DMS114 treated with DMSO at 0.1 percent for 48 hours (cell line): Measurements from ENCODE around the gene CNTN2.

Source experiments
- DNase-seq: peaks from one replicate; lab custom pipeline; 2025; ENCODE audit not compliant: unreplicated experiment; lab: John Stamatoyannopoulos, UW

Gene CNTN2, protein sequence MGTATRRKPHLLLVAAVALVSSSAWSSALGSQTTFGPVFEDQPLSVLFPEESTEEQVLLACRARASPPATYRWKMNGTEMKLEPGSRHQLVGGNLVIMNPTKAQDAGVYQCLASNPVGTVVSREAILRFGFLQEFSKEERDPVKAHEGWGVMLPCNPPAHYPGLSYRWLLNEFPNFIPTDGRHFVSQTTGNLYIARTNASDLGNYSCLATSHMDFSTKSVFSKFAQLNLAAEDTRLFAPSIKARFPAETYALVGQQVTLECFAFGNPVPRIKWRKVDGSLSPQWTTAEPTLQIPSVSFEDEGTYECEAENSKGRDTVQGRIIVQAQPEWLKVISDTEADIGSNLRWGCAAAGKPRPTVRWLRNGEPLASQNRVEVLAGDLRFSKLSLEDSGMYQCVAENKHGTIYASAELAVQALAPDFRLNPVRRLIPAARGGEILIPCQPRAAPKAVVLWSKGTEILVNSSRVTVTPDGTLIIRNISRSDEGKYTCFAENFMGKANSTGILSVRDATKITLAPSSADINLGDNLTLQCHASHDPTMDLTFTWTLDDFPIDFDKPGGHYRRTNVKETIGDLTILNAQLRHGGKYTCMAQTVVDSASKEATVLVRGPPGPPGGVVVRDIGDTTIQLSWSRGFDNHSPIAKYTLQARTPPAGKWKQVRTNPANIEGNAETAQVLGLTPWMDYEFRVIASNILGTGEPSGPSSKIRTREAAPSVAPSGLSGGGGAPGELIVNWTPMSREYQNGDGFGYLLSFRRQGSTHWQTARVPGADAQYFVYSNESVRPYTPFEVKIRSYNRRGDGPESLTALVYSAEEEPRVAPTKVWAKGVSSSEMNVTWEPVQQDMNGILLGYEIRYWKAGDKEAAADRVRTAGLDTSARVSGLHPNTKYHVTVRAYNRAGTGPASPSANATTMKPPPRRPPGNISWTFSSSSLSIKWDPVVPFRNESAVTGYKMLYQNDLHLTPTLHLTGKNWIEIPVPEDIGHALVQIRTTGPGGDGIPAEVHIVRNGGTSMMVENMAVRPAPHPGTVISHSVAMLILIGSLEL

DNA sequence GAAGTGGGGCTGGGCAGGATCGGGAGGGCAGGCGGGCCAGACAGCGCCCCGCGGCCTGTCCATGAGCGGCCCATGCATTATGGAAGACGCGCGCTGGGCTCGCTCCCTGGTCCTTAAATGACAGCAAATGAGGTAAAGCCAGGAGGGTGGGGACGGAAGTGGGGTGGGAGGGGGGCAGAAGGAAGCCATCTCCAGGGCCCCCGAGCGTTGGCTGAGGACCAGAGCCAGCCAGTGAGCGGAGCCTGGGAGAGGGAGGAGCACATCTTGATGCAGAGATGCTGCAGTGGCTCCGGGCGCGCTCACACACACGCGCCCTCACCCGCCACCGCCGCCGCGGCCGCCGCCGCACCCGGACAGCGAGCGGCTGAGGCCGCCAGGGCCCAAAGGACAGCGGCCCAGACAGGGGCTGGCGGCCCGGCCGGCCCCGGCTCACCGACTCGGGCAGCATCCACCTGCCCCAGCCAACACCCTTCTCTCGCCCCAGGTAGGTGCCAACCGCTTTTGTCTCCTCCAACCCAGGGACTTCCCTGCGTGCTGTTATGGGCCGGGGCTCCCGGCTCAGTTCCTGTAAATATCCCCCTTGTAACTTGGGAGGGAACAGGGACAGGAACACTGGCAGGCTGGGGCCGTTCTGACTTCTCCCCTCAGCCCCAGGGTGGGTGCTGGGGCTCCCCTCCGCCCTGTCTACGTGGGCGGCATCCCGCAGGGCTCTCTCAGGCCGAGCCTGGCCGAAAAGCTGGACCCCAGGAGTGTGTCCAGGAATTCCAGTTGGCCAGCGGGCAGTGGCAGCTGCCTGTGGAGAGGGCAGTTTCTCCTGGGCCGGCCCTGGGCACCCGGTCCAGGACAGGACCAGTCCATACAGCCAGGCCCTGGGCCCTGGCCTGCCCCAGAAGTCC, at the start of gene CNTN2:
Gene CNTN2, plus strand, starts transcription at position 302 of the 896 bp plus-strand sequence. CDS start 9,974 bp downstream, outside the sequence.
- no peak for DNase-seq

DNA sequence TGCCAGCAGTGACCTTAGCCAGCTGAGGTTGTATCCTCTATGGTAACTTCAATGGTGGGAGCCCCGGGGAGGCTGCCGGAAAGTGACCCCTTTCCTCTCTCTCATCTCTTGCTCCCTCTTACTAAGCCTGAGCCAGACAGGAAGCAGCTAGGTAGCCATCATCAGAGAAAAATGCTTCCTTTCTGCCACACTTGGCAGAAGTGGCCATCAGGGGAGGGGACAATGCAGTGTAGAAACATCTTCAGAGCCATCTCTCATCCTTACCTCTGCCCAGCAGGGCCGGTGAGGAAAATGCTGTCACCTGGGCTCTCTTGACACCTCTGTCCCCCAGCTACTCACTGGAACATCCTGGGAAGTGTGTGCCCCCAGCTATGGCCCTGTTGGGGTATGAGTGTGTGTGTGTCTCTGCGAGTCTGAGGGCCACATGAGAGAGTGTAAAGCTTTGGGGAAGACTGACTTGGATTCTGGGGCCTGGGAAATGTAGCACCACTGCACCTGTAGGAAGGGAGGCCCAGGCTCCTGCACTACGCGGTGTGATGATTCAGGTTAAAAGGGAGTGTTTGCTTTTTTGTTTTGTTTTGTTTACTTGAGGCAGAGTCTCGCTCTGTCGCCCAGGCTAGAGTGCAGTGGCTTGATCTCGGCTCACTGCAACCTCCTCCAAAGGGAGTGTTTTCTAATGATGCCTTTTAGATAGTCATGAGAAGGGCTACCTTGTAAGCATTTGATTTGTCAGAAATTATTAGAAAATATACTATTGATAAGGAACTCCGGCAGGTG, 48.7 kb upstream of the CNTN2 start:
- no peak for DNase-seq

DNA sequence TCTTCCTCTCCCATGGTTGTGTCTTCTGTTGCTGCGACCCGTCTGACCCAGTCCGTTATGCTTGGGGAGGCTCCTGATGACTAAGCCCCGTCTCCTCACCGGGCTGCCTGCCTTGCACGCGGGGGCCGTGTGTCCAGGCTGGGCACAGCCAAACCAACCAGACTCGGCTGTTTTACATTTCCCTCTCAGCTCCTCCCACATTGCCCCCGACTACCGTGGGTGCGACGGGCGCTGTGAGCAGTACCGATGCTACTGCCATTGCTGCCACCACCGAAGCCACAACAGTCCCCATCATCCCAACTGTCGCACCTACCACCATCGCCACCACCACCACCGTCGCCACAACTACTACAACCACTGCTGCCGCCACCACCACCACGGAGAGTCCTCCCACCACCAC, 46.0 kb upstream of the CNTN2 start:
- no peak for DNase-seq

DNA sequence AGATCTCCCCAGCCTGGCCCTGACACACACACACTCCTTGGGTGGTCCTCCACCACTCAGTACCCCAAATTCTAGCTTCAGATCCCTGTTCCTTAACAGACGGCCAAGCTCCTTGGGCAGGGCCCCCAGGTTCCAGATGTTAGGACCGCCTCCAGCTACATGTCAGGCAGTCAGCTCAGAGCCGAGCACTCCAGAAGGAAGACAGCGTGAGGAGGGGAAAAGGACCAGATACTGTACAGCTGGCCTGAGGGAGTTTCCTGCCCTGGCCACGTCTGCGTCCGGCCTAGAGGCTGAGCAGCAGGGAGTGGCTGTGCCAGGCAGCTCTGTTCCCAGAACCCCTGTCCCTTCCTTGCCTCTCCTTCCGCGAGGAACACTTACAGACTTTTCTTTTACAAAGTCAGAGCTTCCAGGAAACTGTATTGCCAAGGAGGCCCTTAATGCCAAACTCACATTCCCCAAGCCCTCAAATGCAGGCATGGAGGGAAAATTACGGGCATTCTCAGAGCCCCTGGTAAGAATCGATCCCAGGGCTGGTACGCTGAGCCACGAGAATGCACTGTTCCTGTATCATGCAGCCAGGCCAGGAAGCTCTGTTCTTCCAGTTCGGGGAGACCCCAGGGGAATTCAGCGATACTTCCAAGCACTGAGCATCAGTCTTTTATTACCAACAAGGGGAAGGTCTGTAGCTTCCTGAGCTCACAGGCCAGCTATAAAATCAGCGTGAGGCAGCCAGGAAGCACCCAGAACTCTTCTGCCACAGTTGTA, 45.2 kb upstream of the CNTN2 start:
- no peak for DNase-seq

DNA sequence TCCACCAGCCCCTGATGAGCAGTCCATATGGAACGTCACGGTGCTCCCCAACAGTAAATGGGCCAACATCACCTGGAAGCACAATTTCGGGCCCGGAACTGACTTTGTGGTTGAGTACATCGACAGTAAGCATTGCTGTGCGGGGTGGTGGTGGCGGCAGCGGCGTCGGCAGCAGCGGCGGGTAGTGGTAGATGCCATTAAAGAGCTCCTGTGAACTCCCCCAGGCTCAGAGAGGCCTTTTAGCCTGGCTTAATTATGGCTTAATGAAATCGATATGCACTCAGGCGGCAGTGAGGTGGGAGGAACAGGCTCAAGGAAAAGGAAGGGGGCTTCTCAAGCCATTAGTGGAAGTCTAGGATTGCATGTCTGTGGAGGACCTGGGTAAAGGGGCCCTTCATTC, 41.9 kb upstream of the CNTN2 start:
- no peak for DNase-seq

DNA sequence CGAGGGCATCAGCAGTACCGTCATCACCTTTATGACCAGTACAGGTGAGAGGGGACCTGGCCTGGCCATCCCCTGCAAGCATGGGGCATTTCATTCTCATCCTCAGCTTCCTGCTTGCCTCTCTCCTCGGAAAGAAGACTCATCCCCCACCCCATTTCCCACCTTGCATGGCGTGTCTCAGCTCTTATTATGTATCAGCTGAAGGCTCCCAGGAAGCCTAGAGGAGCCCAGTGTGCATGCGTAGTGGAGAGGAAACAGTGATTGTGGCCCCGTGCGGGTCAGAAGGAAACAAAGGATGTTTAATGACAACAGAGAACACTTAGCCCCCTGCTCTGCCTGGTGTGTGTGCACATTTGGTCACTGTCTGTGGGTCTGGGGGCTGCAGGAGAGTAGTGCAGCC, 40.3 kb upstream of the CNTN2 start:
- no peak for DNase-seq

DNA sequence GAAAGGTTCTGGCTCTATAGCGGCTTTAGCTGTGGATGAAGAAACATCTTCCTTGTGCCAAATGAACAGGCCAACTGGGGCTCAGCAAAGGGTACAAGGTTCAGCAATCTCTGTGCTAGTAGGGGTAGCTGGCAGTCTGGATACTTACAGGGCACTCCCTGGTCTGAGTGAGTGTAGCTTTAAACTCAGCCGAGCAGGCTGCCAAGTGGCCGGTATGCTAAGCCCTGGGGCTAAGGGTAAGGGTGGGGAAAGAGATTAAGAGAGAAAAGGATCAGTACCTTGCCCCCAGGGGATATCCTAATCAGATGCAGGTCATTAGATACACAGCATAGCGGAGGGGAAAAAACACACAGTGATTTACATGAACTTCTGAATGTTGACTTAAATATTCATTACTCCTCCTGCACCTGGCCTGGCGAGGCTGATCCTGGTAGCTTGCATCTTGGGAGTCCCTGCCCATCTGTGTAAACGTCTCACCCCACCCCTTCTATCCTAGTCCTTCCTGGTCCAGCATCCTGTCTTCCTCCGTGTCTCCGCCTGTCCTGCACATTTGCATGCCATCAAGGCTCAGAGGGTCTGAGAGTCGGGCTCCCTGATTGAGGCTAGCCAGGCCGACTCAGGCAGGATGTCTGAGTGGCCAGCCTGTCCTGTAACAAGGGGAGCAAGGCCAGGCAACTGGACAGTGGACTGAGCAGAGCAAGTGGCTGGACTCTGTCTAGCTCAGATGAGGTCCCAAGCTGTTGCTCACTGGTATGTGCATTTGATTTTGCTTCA, 39.5 kb upstream of the CNTN2 start:
- DNase-seq, result no peak

DNA sequence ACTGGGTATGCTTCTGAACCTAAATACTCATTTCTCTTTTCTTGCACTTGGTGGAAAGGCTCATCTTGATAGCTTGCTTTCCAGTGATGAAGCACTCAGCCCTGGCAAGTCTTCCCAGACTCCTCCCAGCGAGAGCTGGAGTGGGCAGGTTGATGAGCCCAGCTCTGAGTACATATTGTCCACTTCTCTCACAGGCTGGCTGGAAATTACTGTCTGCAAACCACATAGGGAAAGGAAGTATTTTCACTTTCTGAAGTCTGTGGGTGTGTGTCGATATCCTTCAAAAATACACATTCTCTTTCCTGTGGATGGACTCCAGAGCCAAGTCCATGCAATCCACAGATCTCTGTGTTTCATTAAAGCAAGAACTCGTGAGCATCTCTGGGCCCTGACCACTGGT, 38.7 kb upstream of the CNTN2 start:
- no peak for DNase-seq

DNA sequence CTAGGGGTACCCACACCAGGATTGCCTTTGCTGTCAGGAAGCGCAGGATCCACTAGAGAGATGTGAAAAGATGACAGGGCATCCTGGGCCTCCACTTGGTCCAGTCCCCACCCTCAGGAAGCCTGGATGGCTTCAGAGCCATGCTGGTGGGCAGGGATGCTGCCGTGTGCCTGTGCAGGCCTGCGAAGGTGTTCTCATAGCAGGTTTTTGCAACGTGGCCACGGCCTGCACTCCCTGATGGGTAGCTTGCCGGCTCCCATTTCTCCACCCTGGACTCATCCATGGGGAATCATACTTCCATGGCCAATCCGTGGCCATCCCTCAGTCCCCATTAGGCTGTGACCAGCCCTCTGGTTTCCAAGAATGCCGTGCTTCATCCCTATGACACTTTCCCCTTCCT, 34.1 kb upstream of the CNTN2 start:
- DNase-seq, result no peak

DNA sequence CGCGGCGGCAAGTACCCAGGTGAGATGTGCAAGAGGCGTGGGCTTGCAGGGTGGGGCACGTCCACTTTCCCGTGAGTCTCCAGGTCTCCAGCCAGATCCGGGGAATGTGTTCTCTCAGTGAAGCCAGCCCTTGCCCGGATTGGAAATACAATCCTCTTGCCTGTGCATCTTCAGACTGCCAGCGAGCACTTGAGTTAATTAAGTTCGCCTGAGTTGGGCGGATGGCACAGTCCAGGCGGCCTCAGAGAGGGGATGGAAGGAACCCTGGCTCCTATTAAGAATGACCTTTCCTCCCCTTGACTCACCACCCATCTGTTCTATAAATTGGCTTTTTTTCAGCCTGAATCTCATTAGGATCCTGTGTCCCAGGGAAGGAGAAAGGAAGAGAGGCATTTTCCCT, 33.3 kb upstream of the CNTN2 start:
- no peak for DNase-seq

DNA sequence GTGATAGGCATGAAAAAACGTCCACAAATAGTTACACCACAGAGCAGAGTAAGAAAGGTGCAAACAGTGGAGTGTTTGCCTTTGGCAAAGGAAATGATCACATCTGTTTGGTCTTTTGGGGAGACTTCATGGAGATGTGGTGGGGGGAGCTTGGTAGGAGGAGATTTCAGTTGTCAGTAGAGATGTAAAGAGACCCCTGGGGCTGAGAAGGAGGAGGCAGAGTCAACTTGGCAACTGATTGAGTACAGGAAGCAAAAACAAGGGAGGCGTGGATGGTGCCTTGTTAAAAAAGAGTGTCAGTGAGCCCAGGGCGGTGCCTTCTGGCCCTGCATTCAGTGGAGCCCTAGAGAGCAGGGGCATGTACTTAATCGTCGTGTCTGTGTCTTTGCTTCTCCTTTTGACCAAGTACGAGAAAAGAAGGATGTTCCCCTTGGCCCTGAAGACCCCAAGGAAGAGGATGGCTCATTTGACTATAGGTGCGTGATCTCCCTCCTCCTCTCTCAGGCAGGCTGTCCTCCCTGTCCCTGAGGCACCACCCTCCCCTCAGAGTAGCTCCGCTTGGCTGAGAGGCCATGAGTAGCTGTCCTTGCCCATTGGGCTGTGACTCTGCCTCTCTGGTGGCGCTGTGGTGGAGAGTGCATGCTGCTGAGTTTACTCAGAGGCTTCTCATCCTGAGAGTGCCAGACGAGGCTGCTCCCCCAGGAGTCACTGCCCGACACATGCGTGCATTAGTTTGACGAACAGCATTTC, 30.4 kb upstream of the CNTN2 start:
- no peak for DNase-seq

DNA sequence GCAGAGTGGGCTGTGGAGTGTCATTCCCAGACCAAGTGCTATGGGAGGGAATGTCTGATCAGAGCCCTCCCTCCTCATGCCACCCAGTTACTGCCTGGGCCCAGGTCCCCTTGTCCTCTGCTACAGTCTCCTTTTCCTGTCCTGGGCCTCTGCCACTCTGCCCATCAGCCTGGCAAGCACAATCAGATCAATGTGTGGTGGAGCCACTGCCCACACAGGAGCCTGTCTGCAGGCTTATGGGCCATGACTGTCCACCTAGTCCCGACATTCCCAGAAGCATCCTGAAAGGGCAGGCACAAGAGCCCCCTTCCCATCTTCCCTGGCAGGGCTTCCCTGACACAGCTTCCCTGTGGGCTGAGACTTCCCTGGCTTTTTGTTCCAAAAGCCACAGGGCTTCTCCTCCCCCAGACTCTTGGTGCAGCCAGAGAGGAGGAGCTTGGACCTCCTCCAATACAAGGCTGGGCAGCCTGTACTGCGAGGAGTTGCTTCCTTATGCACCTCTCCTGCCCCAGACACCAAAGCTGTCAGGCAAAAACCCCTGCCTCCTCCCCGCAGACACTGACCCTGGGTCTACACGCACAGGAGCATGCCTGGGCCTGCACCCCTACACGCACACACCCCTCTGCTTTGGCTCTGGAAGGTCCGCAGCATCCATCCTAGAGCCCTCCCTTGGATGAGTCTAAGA, 29.2 kb upstream of the CNTN2 start:
- DNase-seq, result no peak

DNA sequence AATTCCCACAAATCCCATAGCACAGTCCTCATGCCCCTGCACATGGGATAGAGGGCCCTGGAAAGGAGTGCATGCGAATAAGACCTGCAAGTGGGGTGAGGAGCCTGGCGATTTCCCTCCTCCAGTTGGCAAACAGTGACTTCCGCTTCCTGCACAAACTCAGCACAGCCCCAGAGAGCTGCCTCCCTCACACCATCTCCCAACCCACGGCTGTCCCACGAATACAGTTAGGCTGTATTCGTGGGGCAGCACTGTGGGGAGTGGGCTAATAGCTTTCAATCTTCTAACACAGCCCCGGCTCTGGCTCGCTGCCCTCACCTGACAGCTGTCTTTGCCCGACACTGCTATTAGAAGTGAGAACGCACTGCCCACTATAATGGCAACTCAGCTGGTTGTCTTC, 28.2 kb upstream of the CNTN2 start:
- no peak for DNase-seq

DNA sequence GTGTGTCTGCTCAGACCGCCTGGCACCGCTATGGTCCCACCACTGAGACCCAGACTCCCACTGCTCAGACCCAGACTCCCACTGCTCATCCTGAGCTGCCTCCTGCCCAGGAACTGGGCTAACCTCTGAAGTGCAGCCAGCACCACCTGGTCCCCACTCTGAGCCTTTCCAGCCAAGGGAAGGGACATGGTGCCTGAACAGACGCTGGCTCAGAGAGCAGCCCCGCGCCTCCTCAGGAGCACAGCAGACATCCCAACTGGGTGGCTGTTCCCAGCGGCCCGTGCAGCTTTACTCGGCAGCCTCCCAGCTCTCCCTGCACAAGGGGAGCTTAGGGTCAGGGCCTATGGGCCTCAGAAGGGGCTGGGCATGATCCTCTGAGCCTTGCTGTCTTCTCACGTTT, 27.8 kb upstream of the CNTN2 start:
- no peak for DNase-seq

DNA sequence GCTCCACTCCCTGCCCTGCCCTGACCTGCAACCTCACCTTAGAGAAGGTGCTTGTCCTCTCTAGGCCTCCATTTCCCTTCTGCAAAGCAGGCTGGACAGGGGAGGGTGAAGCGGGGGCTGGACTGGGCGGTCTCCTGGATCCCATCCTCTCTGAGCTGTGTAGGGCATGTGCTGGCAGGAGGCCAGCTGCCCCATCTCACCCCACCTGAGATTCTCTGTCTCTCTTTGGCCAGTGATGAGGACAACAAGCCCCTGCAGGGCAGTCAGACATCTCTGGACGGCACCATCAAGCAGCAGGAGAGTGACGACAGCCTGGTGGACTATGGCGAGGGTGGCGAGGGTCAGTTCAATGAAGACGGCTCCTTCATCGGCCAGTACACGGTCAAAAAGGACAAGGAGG, 26.9 kb upstream of the CNTN2 start:
- no peak for DNase-seq

DNA sequence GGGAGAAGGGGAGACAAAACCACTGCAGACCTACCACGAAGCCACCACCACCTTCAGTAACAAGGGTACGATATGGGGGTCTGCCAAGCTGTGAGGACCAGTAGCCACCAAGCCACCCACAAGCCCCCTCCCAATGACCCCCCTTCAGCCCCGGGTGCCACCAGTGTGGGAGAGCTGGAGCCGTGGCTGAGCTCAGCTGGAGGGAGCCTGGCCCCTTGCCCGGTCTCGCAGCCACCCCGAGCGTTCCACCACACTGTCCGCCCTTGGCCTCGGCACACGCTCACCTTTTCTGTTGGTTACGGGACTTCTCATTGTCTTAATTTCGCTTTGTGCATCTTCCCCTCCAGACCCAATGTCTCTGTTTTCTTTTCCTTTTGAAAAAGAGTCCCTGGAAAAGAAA, 26.4 kb upstream of the CNTN2 start:
- DNase-seq, result no peak

DNA sequence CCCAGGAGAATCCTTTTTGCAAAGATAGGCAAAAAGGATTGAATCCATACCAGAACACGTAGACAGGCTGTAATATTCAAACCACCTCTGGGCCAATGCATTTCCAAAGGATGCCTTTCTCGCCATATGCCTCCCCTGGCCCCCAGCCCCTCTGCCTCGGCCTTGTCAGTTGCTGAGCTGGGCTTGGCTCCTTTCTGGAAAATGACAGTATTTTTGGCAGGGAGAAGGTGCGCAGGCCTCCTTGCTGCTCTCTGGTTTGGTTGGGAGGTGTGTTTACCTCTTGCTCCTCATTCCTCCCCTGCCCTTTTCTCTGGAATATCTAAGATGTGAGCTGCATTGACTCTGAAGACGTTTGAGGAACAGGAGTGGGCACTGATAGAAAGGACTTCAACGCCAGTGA, 26.0 kb upstream of the CNTN2 start:
- no peak for DNase-seq
